BE2C (cell line): ENCODE measurements around the gene MAGI2.

Experiments
- DNase-seq: peaks from one replicate; pipeline ENCODE4 v3.0.0-alpha.2; 2020
- H3K27me3 ChIP-seq: fragments of 250-450 bp; sonication (Bioruptor Pico); 2 replicates; pipeline ENCODE4 v1.5.1; 2020; ENCODE audit warnings: mild to moderate bottlenecking
- H3K36me3 ChIP-seq: fragments of 250-450 bp; sonication (Bioruptor Pico); 2 replicates; pipeline ENCODE4 v1.5.1; 2020; ENCODE audit warnings: mild to moderate bottlenecking
- H3K4me1 ChIP-seq: fragments of 250-450 bp; sonication (Bioruptor Pico); 2 replicates; pipeline ENCODE4 v1.5.1; 2020
- H3K4me3 ChIP-seq: 2 replicates; pipeline ENCODE4 v1.5.1; 2011; ENCODE audit warnings: low read depth, low read length
- H3K9me3 ChIP-seq: fragments of 250-450 bp; sonication (Bioruptor Pico); 2 replicates; pipeline ENCODE4 v1.5.1; 2020
- TF ChIP-seq, protein P1 (sequence below): IDR thresholded peaks from 2 replicates; pipeline ENCODE4 v1.5.1; 2012; ENCODE audit warnings: mild to moderate bottlenecking, low read depth, low read length

MAGI2 gene

DNA sequence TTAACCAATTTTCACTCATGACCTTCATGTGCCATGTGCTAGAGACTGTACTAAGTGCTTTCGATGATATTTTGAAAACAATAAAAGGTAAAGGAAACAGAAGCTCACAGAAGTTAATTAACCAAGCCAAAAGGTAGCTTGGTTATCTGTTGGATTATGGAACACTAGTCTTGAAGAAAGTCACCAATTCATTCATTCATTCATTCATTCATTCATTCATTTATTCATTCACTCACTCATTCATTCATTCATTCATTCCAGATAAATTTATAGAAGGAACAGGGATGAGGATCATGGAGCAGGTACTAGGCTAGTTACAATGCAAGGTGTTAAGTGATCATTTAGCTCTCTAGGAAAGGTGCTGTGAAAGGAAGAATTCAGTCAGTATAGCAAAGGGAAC, 322.8 kb downstream of the MAGI2 start:
- TF ChIP-seq, protein P1, sequence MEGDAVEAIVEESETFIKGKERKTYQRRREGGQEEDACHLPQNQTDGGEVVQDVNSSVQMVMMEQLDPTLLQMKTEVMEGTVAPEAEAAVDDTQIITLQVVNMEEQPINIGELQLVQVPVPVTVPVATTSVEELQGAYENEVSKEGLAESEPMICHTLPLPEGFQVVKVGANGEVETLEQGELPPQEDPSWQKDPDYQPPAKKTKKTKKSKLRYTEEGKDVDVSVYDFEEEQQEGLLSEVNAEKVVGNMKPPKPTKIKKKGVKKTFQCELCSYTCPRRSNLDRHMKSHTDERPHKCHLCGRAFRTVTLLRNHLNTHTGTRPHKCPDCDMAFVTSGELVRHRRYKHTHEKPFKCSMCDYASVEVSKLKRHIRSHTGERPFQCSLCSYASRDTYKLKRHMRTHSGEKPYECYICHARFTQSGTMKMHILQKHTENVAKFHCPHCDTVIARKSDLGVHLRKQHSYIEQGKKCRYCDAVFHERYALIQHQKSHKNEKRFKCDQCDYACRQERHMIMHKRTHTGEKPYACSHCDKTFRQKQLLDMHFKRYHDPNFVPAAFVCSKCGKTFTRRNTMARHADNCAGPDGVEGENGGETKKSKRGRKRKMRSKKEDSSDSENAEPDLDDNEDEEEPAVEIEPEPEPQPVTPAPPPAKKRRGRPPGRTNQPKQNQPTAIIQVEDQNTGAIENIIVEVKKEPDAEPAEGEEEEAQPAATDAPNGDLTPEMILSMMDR, result no peak
- Histone ChIP-seq H3K27me3 (peaks cover 8% of the 10 kb centered on the region; the same call in 1 of the 2 replicates), H3K36me3 (no peaks in the 10 kb centered on the region), H3K4me3 (no peak overlapping the region), H3K4me1 (no peaks in the 10 kb centered on the region), H3K9me3 (no peaks in the 10 kb centered on the region)
- no peak for DNase-seq

DNA sequence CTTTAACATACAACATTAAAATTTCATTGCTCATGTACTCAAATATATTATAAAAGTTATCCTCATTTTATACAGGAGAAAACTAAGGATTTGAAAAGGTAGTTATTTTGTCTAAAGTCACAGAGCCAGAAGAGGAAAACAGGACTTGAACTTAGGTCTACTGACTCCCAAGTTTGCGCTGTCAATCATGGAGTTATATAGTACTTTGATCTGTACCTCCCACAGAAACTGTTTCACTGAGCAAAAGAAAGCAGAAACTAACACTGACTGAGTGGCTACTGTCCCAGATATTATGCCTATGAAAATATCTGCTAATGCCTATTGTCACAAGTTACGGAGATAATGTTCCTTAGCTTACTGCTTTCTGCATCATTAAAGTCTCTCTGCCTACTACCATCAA, 329.1 kb downstream of the MAGI2 start:
- Histone ChIP-seq H3K9me3 (no peaks in the 10 kb centered on the region), H3K4me1 (no peaks in the 10 kb centered on the region), H3K36me3 (no peaks in the 10 kb centered on the region), H3K27me3 (0 out of 2 replicates have a peak, but pooled peaks cover 9% of the 10 kb centered on the region), H3K4me3 (no peak overlapping the region)
- no peak for DNase-seq
- TF ChIP-seq, protein P1, result no peak

DNA sequence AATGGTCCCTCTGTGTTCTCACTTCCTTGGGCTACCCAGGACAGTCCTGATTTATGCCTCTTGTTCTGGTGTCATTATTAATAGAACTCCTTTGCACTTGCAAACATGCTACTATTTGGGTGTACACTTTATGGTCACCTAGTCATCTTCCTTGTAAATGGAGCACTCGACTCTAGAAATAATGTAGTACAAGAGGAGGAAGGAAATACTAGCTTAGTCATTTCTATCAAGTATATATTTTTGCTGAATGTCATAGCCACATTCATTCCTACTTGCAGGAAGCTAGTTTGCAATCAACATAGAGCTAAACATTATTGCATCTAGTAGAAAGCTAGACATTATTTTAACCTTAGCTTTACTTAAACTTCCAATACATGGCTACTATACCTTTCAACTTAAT, 335.3 kb downstream of the MAGI2 start:
- no peak for DNase-seq
- Histone ChIP-seq H3K9me3 (no peaks in the 10 kb centered on the region), H3K4me3 (no peak overlapping the region), H3K4me1 (no peaks in the 10 kb centered on the region), H3K36me3 (no peaks in the 10 kb centered on the region), H3K27me3 (peaks cover 17% of the 10 kb centered on the region)
- TF ChIP-seq, protein P1, result no peak

DNA sequence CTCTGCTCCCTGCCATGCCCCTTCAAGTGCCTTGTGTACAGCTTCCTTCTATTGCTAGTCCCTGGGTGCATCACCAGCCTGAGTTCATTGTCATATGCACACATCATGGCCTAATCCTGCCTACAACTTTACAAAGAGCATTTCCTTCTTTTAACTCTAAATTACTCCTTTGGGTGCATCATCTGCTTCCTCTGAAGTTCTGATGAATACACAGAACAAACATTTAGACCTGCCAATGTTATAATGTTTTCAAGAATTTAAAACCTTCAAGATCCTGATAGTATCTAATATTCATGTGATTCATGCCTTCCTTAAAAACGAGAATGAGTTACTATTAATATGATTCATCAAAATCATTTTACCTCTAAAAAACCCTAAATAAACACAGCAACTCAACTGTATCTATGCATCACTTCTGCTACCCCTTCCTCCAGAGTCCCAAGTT, 357.1 kb downstream of the MAGI2 start:
- TF ChIP-seq, protein P1, result no peak
- no peaks in the 10 kb centered on the region for H3K4me1 ChIP-seq
- H3K9me3 ChIP-seq, result no peaks in the 10 kb centered on the region
- H3K27me3 ChIP-seq, result no peaks in the 10 kb centered on the region
- no peak for DNase-seq
- H3K36me3 ChIP-seq, result no peaks in the 10 kb centered on the region
- no peak overlapping the region for H3K4me3 ChIP-seq

DNA sequence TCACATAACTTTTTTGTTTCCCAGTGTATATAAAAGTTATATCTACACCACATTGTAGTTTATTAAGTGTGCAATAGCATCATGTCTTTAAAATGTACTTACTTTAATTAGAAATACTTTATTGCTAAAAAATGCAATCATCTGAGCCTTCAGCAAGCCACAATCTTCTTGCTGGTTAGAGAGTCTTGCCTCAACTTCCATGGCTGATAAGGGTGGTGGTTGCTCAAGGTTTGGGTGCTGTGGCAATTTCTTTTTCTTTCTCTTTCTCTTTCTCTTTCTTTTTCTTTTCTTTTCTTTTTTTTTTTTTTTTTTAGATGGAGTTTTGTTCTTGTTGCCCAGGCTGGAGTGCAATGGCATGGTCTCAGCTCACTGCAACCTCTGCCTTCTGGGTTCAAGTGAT, 360.0 kb downstream of the MAGI2 start:
- Histone ChIP-seq H3K4me1 (no peaks in the 10 kb centered on the region), H3K9me3 (no peaks in the 10 kb centered on the region), H3K36me3 (no peaks in the 10 kb centered on the region), H3K4me3 (no peak overlapping the region), H3K27me3 (no peaks in the 10 kb centered on the region)
- DNase-seq, result no peak
- TF ChIP-seq, protein P1, result no peak

DNA sequence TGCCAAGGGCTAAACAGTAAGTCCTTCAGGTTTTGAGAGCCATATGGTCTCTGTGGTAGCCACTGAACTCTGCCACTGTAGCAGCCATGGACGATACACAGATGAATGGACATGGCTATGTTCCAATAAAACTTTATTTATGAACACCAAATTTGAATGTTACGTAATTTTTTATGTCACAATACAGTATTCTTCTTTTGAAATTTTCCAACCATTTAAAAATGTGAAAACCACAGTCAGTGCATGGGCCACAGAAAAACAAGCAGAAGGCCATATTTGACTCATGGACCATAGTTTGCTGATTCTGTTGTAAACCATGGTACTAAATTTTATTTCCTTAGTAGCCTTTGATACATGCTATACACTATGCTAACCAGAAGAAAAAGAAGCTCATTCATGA, 361.8 kb downstream of the MAGI2 start:
- TF ChIP-seq, protein P1, result no peak
- H3K36me3 ChIP-seq, result no peaks in the 10 kb centered on the region
- no peaks in the 10 kb centered on the region for H3K9me3 ChIP-seq
- DNase-seq, result no peak
- H3K4me3 ChIP-seq, result no peak overlapping the region
- no peaks in the 10 kb centered on the region for H3K27me3 ChIP-seq
- H3K4me1 ChIP-seq, result no peaks in the 10 kb centered on the region
